AG09319 (cell line): ENCODE results near the gene CTSD.

Experiments used
- DNase-seq: peaks from one replicate; pipeline ENCODE4 v3.0.0-alpha.2; 2010; ENCODE audit warnings: low read depth; ENCODE audit errors: extremely low read depth
- TF ChIP-seq, protein P1 (sequence below): IDR thresholded peaks from 2 replicates; pipeline ENCODE4 v1.5.1; 2011; ENCODE audit warnings: low read depth, mild to moderate bottlenecking, inconsistent platforms, low read length, moderate library complexity

Gene CTSD

GRCh38 chr11:1742371-1742770 is 21.4 kb downstream of the CTSD start:
- DNase-seq, result no peak
- TF ChIP-seq, protein P1, sequence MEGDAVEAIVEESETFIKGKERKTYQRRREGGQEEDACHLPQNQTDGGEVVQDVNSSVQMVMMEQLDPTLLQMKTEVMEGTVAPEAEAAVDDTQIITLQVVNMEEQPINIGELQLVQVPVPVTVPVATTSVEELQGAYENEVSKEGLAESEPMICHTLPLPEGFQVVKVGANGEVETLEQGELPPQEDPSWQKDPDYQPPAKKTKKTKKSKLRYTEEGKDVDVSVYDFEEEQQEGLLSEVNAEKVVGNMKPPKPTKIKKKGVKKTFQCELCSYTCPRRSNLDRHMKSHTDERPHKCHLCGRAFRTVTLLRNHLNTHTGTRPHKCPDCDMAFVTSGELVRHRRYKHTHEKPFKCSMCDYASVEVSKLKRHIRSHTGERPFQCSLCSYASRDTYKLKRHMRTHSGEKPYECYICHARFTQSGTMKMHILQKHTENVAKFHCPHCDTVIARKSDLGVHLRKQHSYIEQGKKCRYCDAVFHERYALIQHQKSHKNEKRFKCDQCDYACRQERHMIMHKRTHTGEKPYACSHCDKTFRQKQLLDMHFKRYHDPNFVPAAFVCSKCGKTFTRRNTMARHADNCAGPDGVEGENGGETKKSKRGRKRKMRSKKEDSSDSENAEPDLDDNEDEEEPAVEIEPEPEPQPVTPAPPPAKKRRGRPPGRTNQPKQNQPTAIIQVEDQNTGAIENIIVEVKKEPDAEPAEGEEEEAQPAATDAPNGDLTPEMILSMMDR, result no peak

DNA sequence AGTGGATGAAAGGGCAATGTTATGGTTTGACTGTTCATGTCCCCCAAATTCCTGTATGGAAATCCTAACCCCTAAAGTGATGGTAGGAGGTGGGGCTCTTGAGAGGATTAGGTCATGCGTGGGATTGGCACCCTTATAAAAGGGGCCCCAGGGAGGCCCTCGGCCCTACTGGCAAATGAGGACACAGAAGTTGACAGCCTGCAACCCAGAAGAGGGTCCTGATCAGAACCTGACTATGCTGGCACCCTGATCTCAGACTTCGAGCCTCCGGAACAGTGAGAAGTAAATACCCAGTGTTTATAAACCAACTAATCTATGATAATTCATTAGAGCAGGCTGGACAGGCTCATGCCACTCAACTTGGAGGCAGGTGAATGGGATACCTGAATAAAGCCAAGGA is 22.0 kb downstream of the CTSD start:
- no peak for DNase-seq
- TF ChIP-seq, protein P1, result no peak

- no peak for DNase-seq
- TF ChIP-seq, protein P1, result no peak
Measured at GRCh38 chr11:1740786-1741530, 22.8 kb downstream of the CTSD start.

GRCh38 chr11:1739576-1739975 is 24.2 kb downstream of the CTSD start:
- TF ChIP-seq, protein P1, result no peak

DNA sequence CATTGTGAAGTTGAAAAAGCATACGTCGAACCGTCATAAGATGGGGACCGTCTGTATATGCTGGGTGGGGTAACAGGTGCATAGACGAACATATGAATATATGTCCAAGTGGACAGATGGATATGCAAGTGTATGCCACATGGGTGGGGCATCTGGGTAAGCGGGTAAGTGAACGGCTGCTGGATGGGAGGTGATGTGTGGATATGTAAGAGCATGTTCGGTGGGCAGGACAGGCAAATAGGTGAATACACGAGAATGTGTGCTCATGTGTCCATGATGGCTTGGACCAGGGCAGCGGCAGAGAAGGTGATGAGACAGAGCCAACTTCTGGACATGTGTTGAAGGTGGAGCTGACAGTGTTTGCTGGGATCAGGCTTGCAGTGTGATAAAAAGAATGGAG is 25.3 kb downstream of the CTSD start:
- DNase-seq, result no peak
- TF ChIP-seq, protein P1, result no peak

More at GRCh38 chr11:1739576-1739975, 24.2 kb downstream of the CTSD start:
- DNase-seq, result no peak

- no peak for DNase-seq
- TF ChIP-seq, protein P1, result no peak
Measured at GRCh38 chr11:1737080-1737757, 26.5 kb downstream of the CTSD start.

GRCh38 chr11:1736447-1736992 is 27.2 kb downstream of the CTSD start:
- no peak for DNase-seq
- TF ChIP-seq, protein P1, result no peak
